ENCODE data around the gene OCSTAMP.

The OCSTAMP gene

DNA sequence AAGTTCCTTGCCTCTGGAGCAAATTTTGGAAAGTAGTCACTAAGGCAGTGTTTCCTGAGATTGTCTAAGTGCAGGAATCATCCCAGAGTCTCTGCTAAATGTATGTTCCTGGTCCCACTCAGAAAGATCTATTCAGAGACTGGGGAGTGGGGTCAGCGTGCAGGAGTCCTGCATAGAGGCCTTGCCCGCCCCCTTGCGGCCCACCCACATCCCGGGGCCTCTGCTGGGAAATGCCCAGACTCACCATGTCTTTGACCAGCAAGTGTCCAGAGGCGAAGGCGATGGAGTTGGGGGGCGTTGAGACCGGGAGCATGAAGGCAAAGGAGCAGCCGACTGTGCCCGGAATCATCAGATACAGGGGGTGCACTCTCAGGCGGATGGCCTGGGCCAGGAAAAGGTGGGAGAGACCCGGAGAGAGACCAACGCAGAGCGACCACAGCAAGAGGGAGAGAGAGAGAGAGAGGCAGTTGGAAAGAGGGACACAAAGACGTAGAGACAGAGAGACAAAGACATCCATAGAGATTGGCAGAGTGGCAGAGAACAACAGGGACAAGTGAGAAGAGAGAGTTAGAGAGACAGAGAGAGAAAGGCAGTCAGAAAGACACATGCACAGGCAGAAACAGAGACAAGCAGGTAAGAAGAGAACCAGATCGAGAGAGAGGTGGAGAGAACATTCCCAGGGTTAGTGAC is 12.9 kb upstream of the OCSTAMP start:
- no peak for TF ChIP-seq CTBP1 (IDR thresholded peaks at IDR 0.05; ENCODE audit: borderline replicate concordance)
- TF ChIP-seq ELF4 (IDR thresholded peaks at IDR 0.05), result no peak
- CTCF ChIA-PET, result interaction anchor here (0.6 to 1.1 kb wide), 6 partner anchors 9 to 1996 kb away, joined by 3 to 6 read pairs (median 3); no protein-coding TSS in a partner anchor
- DNase-seq (ENCODE audit: extremely low spot score), result no peak
- POLR2A ChIA-PET, result interaction anchor here (0.9 kb wide), 1 partner anchor 10 kb away, joined by 3 read pairs; no protein-coding TSS in a partner anchor

GRCh38 chr20:46562373-46563169 is 12.1 kb upstream of the OCSTAMP start:
- CTCF ChIA-PET, result interaction anchor here (0.6 to 1.3 kb wide), 8 partner anchors 10 to 1997 kb away, joined by 3 to 6 read pairs (median 4); partner anchors contain the start of gene OCSTAMP
- peak; percentile 75 for DNase-seq (ENCODE audit: extremely low spot score)
- no peak for TF ChIP-seq CTBP1 (IDR thresholded peaks at IDR 0.05; ENCODE audit: borderline replicate concordance)
- TF ChIP-seq PKNOX1 (IDR thresholded peaks at IDR 0.05), result peak; percentile 89
- POLR2A ChIA-PET, result interaction anchor here (0.9 kb wide), 1 partner anchor 11 kb away, joined by 3 read pairs; no protein-coding TSS in a partner anchor

GRCh38 chr20:46562009-46562372 is 11.5 kb upstream of the OCSTAMP start:
- no peak for DNase-seq (ENCODE audit: extremely low spot score)
- ChIA-PET CTCF (interaction anchor here (0.9 to 1.3 kb wide), 2 partner anchors 9 to 12 kb away, joined by 3 to 5 read pairs; partner anchors contain the start of gene OCSTAMP), POLR2A (no interaction called here)
- TF ChIP-seq LEF1 (IDR thresholded peaks at IDR 0.05; ENCODE audit: borderline replicate concordance) (no peak), HDGF (IDR thresholded peaks at IDR 0.05; ENCODE audit: borderline replicate concordance) (no peak), L3MBTL2 (conservative IDR thresholded peaks at IDR 0.05) (no peak)

DNA sequence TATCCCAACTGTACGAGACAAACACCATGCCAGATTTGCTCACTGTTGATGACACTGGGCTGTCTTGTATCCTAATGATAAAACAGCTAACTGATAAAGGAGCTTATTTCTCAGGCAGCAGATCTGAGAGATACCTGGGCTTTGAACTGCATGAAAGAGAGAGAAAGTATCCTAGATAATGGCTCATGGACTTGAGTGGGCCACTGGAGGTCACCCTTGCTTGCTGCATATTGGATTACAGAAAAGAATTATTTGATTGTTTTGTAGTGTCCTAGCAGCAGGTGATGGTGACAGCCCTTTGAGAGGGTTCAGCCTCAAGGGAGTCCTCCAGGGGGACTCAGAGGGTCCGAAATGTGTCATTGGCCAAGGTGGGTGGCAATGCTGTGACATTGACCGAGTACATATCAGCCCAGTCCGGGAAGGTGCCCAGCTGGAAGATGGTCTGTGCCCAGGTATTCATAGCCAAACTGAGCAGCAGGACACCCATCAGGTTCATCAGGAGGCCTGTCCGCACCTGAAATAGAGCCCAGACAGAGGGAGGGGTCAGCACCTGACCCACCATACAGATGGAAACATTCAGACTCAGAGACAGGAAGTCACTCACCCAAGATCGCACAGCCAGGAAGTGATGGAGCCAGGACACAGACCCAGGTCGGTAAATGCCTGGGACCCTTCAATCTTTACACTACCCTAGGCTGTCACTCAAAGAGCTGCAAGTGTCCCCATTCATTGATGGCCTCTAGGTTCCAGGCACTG is 9.4 kb upstream of the OCSTAMP start:
- POLR2A ChIA-PET, result no interaction called here
- DNase-seq (ENCODE audit: extremely low spot score), result no peak
- TF ChIP-seq FOXA1 (IDR thresholded peaks at IDR 0.05) (no peak), NFRKB (IDR thresholded peaks at IDR 0.05) (no peak), FOXK2 (IDR thresholded peaks at IDR 0.05) (no peak), PKNOX1 (IDR thresholded peaks at IDR 0.05) (no peak)
- CTCF ChIA-PET, result interaction anchor here (0.7 kb wide), 2 partner anchors 26 to 428 kb away, joined by 3 read pairs; no protein-coding TSS in a partner anchor

DNA sequence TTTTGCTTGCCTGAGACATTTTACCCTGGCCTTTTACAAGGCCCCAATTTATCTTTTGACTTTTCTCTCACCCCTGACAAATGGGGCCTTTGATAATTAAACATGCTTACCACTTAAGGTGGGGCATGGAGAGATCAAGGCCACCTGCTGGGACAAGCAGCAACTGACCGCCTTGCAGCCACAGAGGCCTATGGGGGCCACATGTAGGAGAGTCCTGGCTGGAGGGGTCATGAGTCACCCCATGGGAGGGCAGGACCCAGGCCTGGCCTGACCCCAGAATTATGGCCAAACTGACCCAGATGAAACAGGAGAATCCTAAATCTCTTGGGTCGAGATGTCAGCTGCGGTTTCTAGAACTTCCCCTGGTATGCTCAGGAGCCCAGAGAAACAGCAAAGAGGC is 8.5 kb upstream of the OCSTAMP start:
- CTCF ChIA-PET, result interaction anchor here (0.7 kb wide), 2 partner anchors 25 to 427 kb away, joined by 3 read pairs; no protein-coding TSS in a partner anchor
- POLR2A ChIA-PET, result no interaction called here
- TF ChIP-seq FOXA1 (IDR thresholded peaks at IDR 0.05), result no peak
- no peak for TF ChIP-seq SP1 (IDR thresholded peaks at IDR 0.05)
- TF ChIP-seq ARNT (IDR thresholded peaks at IDR 0.05), result no peak
- TF ChIP-seq ZNF384 (IDR thresholded peaks at IDR 0.05), result no peak
- TF ChIP-seq LEF1 (IDR thresholded peaks at IDR 0.05; ENCODE audit: borderline replicate concordance), result no peak
- TF ChIP-seq L3MBTL2 (conservative IDR thresholded peaks at IDR 0.05), result no peak
- TF ChIP-seq TARDBP (IDR thresholded peaks at IDR 0.05), result no peak
- no peak for TF ChIP-seq FOXK2 (IDR thresholded peaks at IDR 0.05)
- TF ChIP-seq PKNOX1 (IDR thresholded peaks at IDR 0.05), result no peak
- no peak for TF ChIP-seq NFRKB (IDR thresholded peaks at IDR 0.05)
- no peak for TF ChIP-seq ELF4 (IDR thresholded peaks at IDR 0.05)
- no peak for TF ChIP-seq FOXM1 (IDR thresholded peaks at IDR 0.05; ENCODE audit: borderline replicate concordance)
- no peak for TF ChIP-seq BHLHE40 (IDR thresholded peaks at IDR 0.05; ENCODE audit: borderline replicate concordance)
- no peak for TF ChIP-seq HDGF (IDR thresholded peaks at IDR 0.05; ENCODE audit: borderline replicate concordance)
- TF ChIP-seq SUZ12 (IDR thresholded peaks at IDR 0.05), result no peak
- TF ChIP-seq CTBP1 (IDR thresholded peaks at IDR 0.05; ENCODE audit: borderline replicate concordance), result no peak
- DNase-seq (ENCODE audit: extremely low spot score), result no peak

GRCh38 chr20:46558511-46558959 is 8.1 kb upstream of the OCSTAMP start:
- ChIA-PET POLR2A (no interaction called here), CTCF (no interaction called here)
- no peak for DNase-seq (ENCODE audit: extremely low spot score)
- no peak for TF ChIP-seq LEF1 (IDR thresholded peaks at IDR 0.05; ENCODE audit: borderline replicate concordance)
- TF ChIP-seq CTBP1 (IDR thresholded peaks at IDR 0.05; ENCODE audit: borderline replicate concordance), result no peak
- no peak for TF ChIP-seq BHLHE40 (IDR thresholded peaks at IDR 0.05; ENCODE audit: borderline replicate concordance)
- TF ChIP-seq ELF4 (IDR thresholded peaks at IDR 0.05), result no peak
- TF ChIP-seq ZNF384 (IDR thresholded peaks at IDR 0.05), result no peak
- no peak for TF ChIP-seq L3MBTL2 (conservative IDR thresholded peaks at IDR 0.05)
- TF ChIP-seq HDGF (IDR thresholded peaks at IDR 0.05; ENCODE audit: borderline replicate concordance), result no peak
- TF ChIP-seq FOXA1 (IDR thresholded peaks at IDR 0.05), result no peak
- TF ChIP-seq NFRKB (IDR thresholded peaks at IDR 0.05), result no peak
- no peak for TF ChIP-seq SUZ12 (IDR thresholded peaks at IDR 0.05)
- TF ChIP-seq SP1 (IDR thresholded peaks at IDR 0.05), result no peak
- no peak for TF ChIP-seq FOXK2 (IDR thresholded peaks at IDR 0.05)
- TF ChIP-seq TARDBP (IDR thresholded peaks at IDR 0.05), result no peak
- TF ChIP-seq ARNT (IDR thresholded peaks at IDR 0.05), result no peak
- TF ChIP-seq PKNOX1 (IDR thresholded peaks at IDR 0.05), result no peak
- TF ChIP-seq FOXM1 (IDR thresholded peaks at IDR 0.05; ENCODE audit: borderline replicate concordance), result no peak
